ENCODE measurements around the gene OBSL1.

OBSL1 gene

GRCh38 chr2:219581346-219581745 lies 10.0 kb upstream of the OBSL1 start:
- no peak for TF ChIP-seq CTCF (IDR thresholded peaks at IDR 0.05; ENCODE audit: low read depth, low read length, missing control alignments)
- no peak overlapping the region for H3K4me3 ChIP-seq (ENCODE audit: low read depth, low read length)
- no peak for DNase-seq (ENCODE audit: low read depth)
- in situ Hi-C loops (cut with HindIII; ENCODE audit: low sequenced_read_pairs): no loop called here

- in situ Hi-C loops (cut with HindIII; ENCODE audit: low sequenced_read_pairs): no loop called here
- H3K4me3 ChIP-seq (ENCODE audit: low read depth, low read length): no peak overlapping the region
- TF ChIP-seq CTCF (IDR thresholded peaks at IDR 0.05; ENCODE audit: low read depth, low read length, missing control alignments): no peak
- no peak for DNase-seq (ENCODE audit: low read depth)
These were observed 7.7 kb upstream of the OBSL1 start for GRCh38 chr2:219578811-219579613.

GRCh38 chr2:219576505-219577388 lies 5.4 kb upstream of the OBSL1 start:
- H3K4me3 ChIP-seq (ENCODE audit: low read depth, low read length): no peak overlapping the region
- DNase-seq (ENCODE audit: low read depth): no peak
- TF ChIP-seq CTCF (IDR thresholded peaks at IDR 0.05; ENCODE audit: low read depth, low read length, missing control alignments): no peak
- in situ Hi-C loops (cut with HindIII; ENCODE audit: low sequenced_read_pairs): no loop called here

- in situ Hi-C loops (cut with HindIII; ENCODE audit: low sequenced_read_pairs): no loop called here
- H3K4me3 ChIP-seq (ENCODE audit: low read depth, low read length): no peak overlapping the region
- DNase-seq (ENCODE audit: low read depth): no peak
- TF ChIP-seq CTCF (IDR thresholded peaks at IDR 0.05; ENCODE audit: low read depth, low read length, missing control alignments): no peak
These were observed 4.5 kb upstream of the OBSL1 start for GRCh38 chr2:219575566-219576504.

- no peak for TF ChIP-seq CTCF (IDR thresholded peaks at IDR 0.05; ENCODE audit: low read depth, low read length, missing control alignments)
- in situ Hi-C loops (cut with HindIII; ENCODE audit: low sequenced_read_pairs): no loop called here
- no peak overlapping the region for H3K4me3 ChIP-seq (ENCODE audit: low read depth, low read length)
- DNase-seq (ENCODE audit: low read depth): no peak
These were observed 3.4 kb upstream of the OBSL1 start for GRCh38 chr2:219574484-219575311.
